Endothelial cell of umbilical vein (primary cell): ENCODE results near the gene CCN6.
A peak's percentile ranks its signal among the peaks of the same experiment; 100 is the strongest.

Experiments used
- CTCF ChIP-seq, 2 donors: IDR thresholded peaks; 1 replicate in 1 of 2; 2 replicates in 1 of 2; pipeline ENCODE4 v1.5.1; 2011; ENCODE audit warnings: low read length in 2 of 2, mild to moderate bottlenecking in 2 of 2, moderate library complexity in 2 of 2, control low read depth in 1 of 2, inconsistent platforms in 1 of 2, low read depth in 1 of 2; ENCODE audit not compliant: insufficient read depth in 1 of 2; ENCODE audit errors: extremely low read depth in 1 of 2
- EZH2 ChIP-seq: IDR thresholded peaks from 2 replicates; pipeline ENCODE4 v1.6.1; 2012; ENCODE audit warnings: borderline replicate concordance, low read depth, mild to moderate bottlenecking, moderate library complexity, low read length, inconsistent platforms; ENCODE audit not compliant: severe bottlenecking
- POLR2AphosphoS5 ChIP-seq: IDR thresholded peaks from 2 replicates; pipeline ENCODE4 v1.6.1; 2012; ENCODE audit warnings: low read depth, mild to moderate bottlenecking, control low read depth, low read length, moderate library complexity; ENCODE audit not compliant: insufficient read depth

GRCh38 chr6:112087136-112087911 is 33.4 kb downstream of the CCN6 start, which contains the start of the genes FAM229B and TUBE1:
- TF ChIP-seq CTCF (IDR thresholded peaks at IDR 0.05; ENCODE audit: extremely low read depth in 1 of 2, insufficient read depth in 1 of 2, low read depth in 1 of 2, low read length in 2 of 2) (no peak), EZH2 (no peak), POLR2AphosphoS5 (peak; percentile 79)
